HL-60 (cell line): Measurements from ENCODE around the gene PPFIA2.

ENCODE experiments used
- DNase-seq, 2 experiments: peaks; one replicate each; pipeline ENCODE4 v3.0.0-alpha.2; 2010 to 2020; ENCODE audit warnings: low read depth in 1 of 2, low spot score in 1 of 2
- H3K27ac ChIP-seq: fragments of 250-450 bp; sonication (Bioruptor Pico); replicated peaks from 2 replicates; pipeline ENCODE4 v1.5.1; 2020; ENCODE audit warnings: mild to moderate bottlenecking, moderate library complexity
- H3K27me3 ChIP-seq: fragments of 250-450 bp; sonication (Bioruptor Pico); 2 replicates; pipeline ENCODE4 v1.5.1; 2021; ENCODE audit warnings: mild to moderate bottlenecking, moderate library complexity; ENCODE audit not compliant: insufficient read depth, poor library complexity, severe bottlenecking
- H3K4me3 ChIP-seq: replicated peaks from 2 replicates; pipeline ENCODE4 v1.5.1; 2011; ENCODE audit warnings: mild to moderate bottlenecking, control low read depth, low read length; ENCODE audit not compliant: insufficient read depth
- GABPA ChIP-seq: IDR thresholded peaks from 2 replicates; pipeline ENCODE4 v1.6.1; 2012; ENCODE audit warnings: low read depth
- POLR2AphosphoS5 ChIP-seq: IDR thresholded peaks from 2 replicates; pipeline ENCODE4 v1.6.1; 2012; ENCODE audit warnings: low read depth
- REST ChIP-seq: IDR thresholded peaks from 2 replicates; pipeline ENCODE4 v1.6.1; 2012; ENCODE audit warnings: low read depth; ENCODE audit not compliant: insufficient replicate concordance
- SPI1 ChIP-seq: IDR thresholded peaks from 2 replicates; pipeline ENCODE4 v1.6.1; 2012; ENCODE audit warnings: low read depth, mild to moderate bottlenecking, borderline replicate concordance
- TF ChIP-seq, protein P1 (sequence below): IDR thresholded peaks from one replicate; pipeline ENCODE4 v1.5.1; 2011; ENCODE audit warnings: low read length, control low read depth, inconsistent platforms; ENCODE audit not compliant: insufficient read depth

PPFIA2 gene

DNA sequence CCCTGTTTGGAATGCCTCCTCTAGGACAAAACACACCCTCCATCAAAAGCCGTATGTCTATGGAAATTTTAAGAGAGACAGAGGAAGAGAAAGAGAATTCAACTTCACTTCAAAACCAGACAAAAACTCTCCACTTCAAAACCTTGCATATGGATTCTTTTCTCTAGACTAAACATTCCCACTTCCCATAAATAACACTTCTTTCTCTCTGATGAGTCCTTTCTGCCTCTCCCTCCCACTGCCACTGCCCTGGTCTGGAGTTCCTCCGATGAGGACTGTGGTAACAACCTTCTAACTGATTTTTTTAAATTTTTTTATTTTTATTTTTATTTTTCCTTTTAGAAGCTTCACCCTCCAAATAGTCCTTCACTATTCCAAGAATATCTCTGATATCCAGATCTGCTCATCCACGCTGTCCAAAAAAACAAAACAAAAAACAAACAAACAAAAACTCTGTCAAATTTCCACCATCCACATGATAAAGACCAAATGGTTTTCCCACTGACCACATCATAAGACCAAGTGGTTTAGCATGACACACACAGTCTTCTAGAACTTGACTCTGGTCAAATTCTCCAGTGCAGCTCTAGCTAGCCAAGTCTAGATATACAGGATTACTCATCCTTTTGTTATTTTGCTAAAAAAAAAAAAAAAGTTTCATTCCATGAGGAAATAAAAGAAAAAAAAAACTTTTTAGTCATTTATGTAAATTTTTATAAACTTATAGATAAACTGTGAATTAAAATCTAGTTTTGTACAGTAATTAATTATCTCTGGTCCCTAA is 256.0 kb downstream of the PPFIA2 start:
- Histone ChIP-seq H3K4me3 (no peak overlapping the region), H3K27ac (no peak overlapping the region), H3K27me3 (no peaks in the 10 kb centered on the region)
- no peak for DNase-seq
- TF ChIP-seq REST: no peak
- no peak for TF ChIP-seq SPI1
- TF ChIP-seq, protein P1, sequence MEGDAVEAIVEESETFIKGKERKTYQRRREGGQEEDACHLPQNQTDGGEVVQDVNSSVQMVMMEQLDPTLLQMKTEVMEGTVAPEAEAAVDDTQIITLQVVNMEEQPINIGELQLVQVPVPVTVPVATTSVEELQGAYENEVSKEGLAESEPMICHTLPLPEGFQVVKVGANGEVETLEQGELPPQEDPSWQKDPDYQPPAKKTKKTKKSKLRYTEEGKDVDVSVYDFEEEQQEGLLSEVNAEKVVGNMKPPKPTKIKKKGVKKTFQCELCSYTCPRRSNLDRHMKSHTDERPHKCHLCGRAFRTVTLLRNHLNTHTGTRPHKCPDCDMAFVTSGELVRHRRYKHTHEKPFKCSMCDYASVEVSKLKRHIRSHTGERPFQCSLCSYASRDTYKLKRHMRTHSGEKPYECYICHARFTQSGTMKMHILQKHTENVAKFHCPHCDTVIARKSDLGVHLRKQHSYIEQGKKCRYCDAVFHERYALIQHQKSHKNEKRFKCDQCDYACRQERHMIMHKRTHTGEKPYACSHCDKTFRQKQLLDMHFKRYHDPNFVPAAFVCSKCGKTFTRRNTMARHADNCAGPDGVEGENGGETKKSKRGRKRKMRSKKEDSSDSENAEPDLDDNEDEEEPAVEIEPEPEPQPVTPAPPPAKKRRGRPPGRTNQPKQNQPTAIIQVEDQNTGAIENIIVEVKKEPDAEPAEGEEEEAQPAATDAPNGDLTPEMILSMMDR: no peak
- TF ChIP-seq GABPA: no peak
- TF ChIP-seq POLR2AphosphoS5: no peak

GRCh38 chr12:81500788-81501187 is 258.4 kb downstream of the PPFIA2 start:
- no peak for DNase-seq
- H3K4me3 ChIP-seq: no peak overlapping the region
- no peaks in the 10 kb centered on the region for H3K27me3 ChIP-seq
- H3K27ac ChIP-seq: no peak overlapping the region
- TF ChIP-seq SPI1 (no peak), GABPA (no peak), REST (no peak), POLR2AphosphoS5 (no peak)
- TF ChIP-seq, protein P1: no peak

GRCh38 chr12:81499809-81500208 is 259.3 kb downstream of the PPFIA2 start:
- H3K27me3 ChIP-seq: no peaks in the 10 kb centered on the region
- H3K27ac ChIP-seq: no peak overlapping the region
- DNase-seq: no peak
- no peak for TF ChIP-seq SPI1
- TF ChIP-seq, protein P1: no peak
- TF ChIP-seq GABPA: no peak
- no peak for TF ChIP-seq REST
- TF ChIP-seq POLR2AphosphoS5: no peak
- H3K4me3 ChIP-seq: no peak overlapping the region
